Measurements from ENCODE around the gene GPBP1L1. TPM values are rescaled to one million over a fixed set of nuclear protein-coding genes. Genes with fewer than 3 reads are reported as not detected.
A peak's percentile ranks its signal among the peaks of the same experiment; 100 is the strongest.

The GPBP1L1 gene
- total and polyA plus RNA-seq, 9 of the 15 experiments (the other 6 are each of a cell fraction or from before 2014, with no cell fraction given) = 86.0 to 216 (median 138) TPM

DNA sequence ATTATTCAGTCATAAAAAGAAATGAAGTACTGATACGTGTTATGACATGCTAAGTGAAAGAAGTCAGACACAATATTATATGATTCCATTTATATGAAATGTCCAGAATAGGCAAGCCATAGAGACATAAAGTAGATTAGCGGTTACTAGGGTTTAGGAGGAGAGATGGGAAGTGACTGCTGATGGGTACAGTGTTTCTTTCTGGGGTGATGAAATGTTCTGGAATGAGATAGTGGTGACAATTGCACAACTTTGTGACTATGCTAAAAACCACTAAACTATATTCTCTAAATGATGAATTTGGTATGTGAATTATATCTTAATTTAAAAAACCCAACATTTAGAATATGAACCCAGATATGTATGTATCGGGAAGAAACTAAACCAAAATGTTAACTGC, 36.5 kb upstream of the GPBP1L1 start:
- POLR2A ChIA-PET = no interaction called here
- CTCF ChIA-PET (ENCODE audit: low intra/inter-chr PET ratio) = no interaction called here
- TF ChIP-seq FOXJ2 (tag; IDR thresholded peaks at IDR 0.05) (no peak), HMGXB4 (CRISPR knock-in tag; IDR thresholded peaks at IDR 0.05) (no peak), CHD7 (IDR thresholded peaks at IDR 0.05; ENCODE audit: low read depth, low read length) (no peak), ZSCAN29 (IDR thresholded peaks at IDR 0.05) (no peak), ZBTB7A (IDR thresholded peaks at IDR 0.05; ENCODE audit: borderline replicate concordance, control insufficient read depth, low read depth, low read length) (no peak), MTF1 (CRISPR knock-in tag; IDR thresholded peaks at IDR 0.05; ENCODE audit: borderline replicate concordance) (no peak)
- TF ChIP-seq, protein P1, sequence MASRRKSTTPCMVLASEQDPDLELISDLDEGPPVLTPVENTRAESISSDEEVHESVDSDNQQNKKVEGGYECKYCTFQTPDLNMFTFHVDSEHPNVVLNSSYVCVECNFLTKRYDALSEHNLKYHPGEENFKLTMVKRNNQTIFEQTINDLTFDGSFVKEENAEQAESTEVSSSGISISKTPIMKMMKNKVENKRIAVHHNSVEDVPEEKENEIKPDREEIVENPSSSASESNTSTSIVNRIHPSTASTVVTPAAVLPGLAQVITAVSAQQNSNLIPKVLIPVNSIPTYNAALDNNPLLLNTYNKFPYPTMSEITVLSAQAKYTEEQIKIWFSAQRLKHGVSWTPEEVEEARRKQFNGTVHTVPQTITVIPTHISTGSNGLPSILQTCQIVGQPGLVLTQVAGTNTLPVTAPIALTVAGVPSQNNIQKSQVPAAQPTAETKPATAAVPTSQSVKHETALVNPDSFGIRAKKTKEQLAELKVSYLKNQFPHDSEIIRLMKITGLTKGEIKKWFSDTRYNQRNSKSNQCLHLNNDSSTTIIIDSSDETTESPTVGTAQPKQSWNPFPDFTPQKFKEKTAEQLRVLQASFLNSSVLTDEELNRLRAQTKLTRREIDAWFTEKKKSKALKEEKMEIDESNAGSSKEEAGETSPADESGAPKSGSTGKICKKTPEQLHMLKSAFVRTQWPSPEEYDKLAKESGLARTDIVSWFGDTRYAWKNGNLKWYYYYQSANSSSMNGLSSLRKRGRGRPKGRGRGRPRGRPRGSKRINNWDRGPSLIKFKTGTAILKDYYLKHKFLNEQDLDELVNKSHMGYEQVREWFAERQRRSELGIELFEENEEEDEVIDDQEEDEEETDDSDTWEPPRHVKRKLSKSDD (conservative IDR thresholded peaks at IDR 0.05; ENCODE audit: low read length) = no peak

More for the DNA sequence above, 36.5 kb upstream of the GPBP1L1 start:
- no peak overlapping the region for H2AFZ ChIP-seq (ENCODE audit: low read depth, low read length)
- intact Hi-C loops (cut with micrococcal nuclease) = no loop called here
- 77% methylated on average over 3 of the region's 3 CpGs for WGBS (ENCODE audit: insufficient coverage, low coverage, missing lambda C conversion rate)
- in situ Hi-C loops (cut with MboI) = no loop called here
- H3K79me2 ChIP-seq (ENCODE audit: control insufficient read depth, insufficient read depth, low read length) = no peaks in the 10 kb centered on the region
- no peaks in the 10 kb centered on the region for H3K9me3 ChIP-seq (replicated peaks; ENCODE audit: control insufficient read depth, insufficient read depth, low read depth, low read length)
- peak overlapping the region; percentile 5; the same call in 1 of the 3 replicates for H3K27ac ChIP-seq (ENCODE audit: extremely low read depth, low read depth, low read length)
- H3K4me2 ChIP-seq (ENCODE audit: insufficient read depth, low read length) = no peak overlapping the region
- no peaks in the 10 kb centered on the region for H3K36me3 ChIP-seq (ENCODE audit: control insufficient read depth, insufficient read depth, low read length)
- ATAC-seq (peak; percentile 88), DNase-seq (ENCODE audit: extremely low read depth in 1 of 4, low spot score in 3 of 4) (no peak), FAIRE-seq (no peak)
- no peak overlapping the region for H3K9ac ChIP-seq (ENCODE audit: insufficient read depth in 1 of 2, low read depth in 2 of 2, low read length in 2 of 2)
- no peaks in the 10 kb centered on the region for H4K20me1 ChIP-seq (replicated peaks; ENCODE audit: control insufficient read depth, insufficient read depth, low read length)
- no peaks in the 10 kb centered on the region for H3K9me1 ChIP-seq (ENCODE audit: control insufficient read depth, insufficient read depth, low read length)
- H3K4me3 ChIP-seq = no peak overlapping the region
- BruUV-seq (replicated peaks) = no TSS peak
- H3K27me3 ChIP-seq (ENCODE audit: control insufficient read depth in 2 of 2, insufficient read depth in 2 of 2, low read length in 2 of 2) = no peaks in the 10 kb centered on the region
- H3K4me1 ChIP-seq (replicated peaks in 1 of 2; ENCODE audit: control insufficient read depth in 2 of 2, insufficient read depth in 2 of 2, low read length in 2 of 2) = peaks cover 0 to 8% of the 10 kb centered on the region in 2 experiments; a peak in 2 of 5 replicates

Data from K562 (cell line).